Measurements from ENCODE around the gene GABRD.
"Not testable (repeated sequence)": the region's sequence is repeated elsewhere in the genome, so short reads cannot be mapped to it uniquely, and the experiment has no call there.

Gene GABRD

GRCh38 chr1:1973716-1974642, 45.2 kb upstream of the GABRD start:
- H3K4me3 ChIP-seq (ENCODE audit: low read depth, low read length): no peak overlapping the region
- DNase-seq (ENCODE audit: low read depth): no peak
- TF ChIP-seq CTCF (IDR thresholded peaks at IDR 0.05; ENCODE audit: low read depth, low read length, missing control alignments): no peak
- in situ Hi-C loops (cut with HindIII; ENCODE audit: low sequenced_read_pairs): no loop called here

- DNase-seq (ENCODE audit: low read depth): no peak
- H3K4me3 ChIP-seq (ENCODE audit: low read depth, low read length): no peak overlapping the region
These were observed 44.3 kb upstream of the GABRD start for GRCh38 chr1:1974834-1975233.

GRCh38 chr1:1975535-1975934, 43.6 kb upstream of the GABRD start:
- no peak overlapping the region for H3K4me3 ChIP-seq (ENCODE audit: low read depth, low read length)
- in situ Hi-C loops (cut with HindIII; ENCODE audit: low sequenced_read_pairs): no loop called here
- DNase-seq (ENCODE audit: low read depth): no peak
- TF ChIP-seq CTCF (IDR thresholded peaks at IDR 0.05; ENCODE audit: low read depth, low read length, missing control alignments): no peak

More at GRCh38 chr1:1974834-1975233, 44.3 kb upstream of the GABRD start:
- TF ChIP-seq CTCF (IDR thresholded peaks at IDR 0.05; ENCODE audit: low read depth, low read length, missing control alignments): no peak
- in situ Hi-C loops (cut with HindIII; ENCODE audit: low sequenced_read_pairs): no loop called here

GRCh38 chr1:1976031-1976430, 43.1 kb upstream of the GABRD start:
- no peak for TF ChIP-seq CTCF (IDR thresholded peaks at IDR 0.05; ENCODE audit: low read depth, low read length, missing control alignments)
- in situ Hi-C loops (cut with HindIII; ENCODE audit: low sequenced_read_pairs): no loop called here
- H3K4me3 ChIP-seq (ENCODE audit: low read depth, low read length): no peak overlapping the region
- DNase-seq (ENCODE audit: low read depth): no peak

- H3K4me3 ChIP-seq (ENCODE audit: low read depth, low read length): no peak overlapping the region
- no peak for TF ChIP-seq CTCF (IDR thresholded peaks at IDR 0.05; ENCODE audit: low read depth, low read length, missing control alignments)
- in situ Hi-C loops (cut with HindIII; ENCODE audit: low sequenced_read_pairs): no loop called here
- DNase-seq (ENCODE audit: low read depth): no peak
These were observed 41.0 kb upstream of the GABRD start for GRCh38 chr1:1978108-1978507.

- in situ Hi-C loops (cut with HindIII; ENCODE audit: low sequenced_read_pairs); DNase-seq (ENCODE audit: low read depth); H3K4me3 ChIP-seq (ENCODE audit: low read depth, low read length): not testable (repeated sequence)
These were observed 40.3 kb upstream of the GABRD start for GRCh38 chr1:1978690-1979481.

All from astrocyte of the cerebellum (primary cell).